ENCODE results near the gene RFX8. TPM values are rescaled to one million over a fixed set of nuclear protein-coding genes. Genes with fewer than 3 reads are reported as not detected.

RFX8 gene
- total and polyA plus RNA-seq, 2 of the 8 experiments (the other 6 are each of a cell fraction or from before 2014, with no cell fraction given): 0.60 to 0.97 TPM

GRCh38 chr2:101400506-101401325 lies 74.2 kb downstream of the RFX8 start:
- 80% methylated on average over 18 of the region's 18 CpGs; no CpG with 5 or more reads in 1 of the 2 experiments for WGBS, 2 experiments (ENCODE audit: extremely low coverage in 1 of 2, insufficient coverage in 1 of 2, insufficient read length in 1 of 2, insufficient replicate concordance in 2 of 2, low coverage in 1 of 2, low lambda C conversion rate in 2 of 2, missing lambda C conversion rate in 1 of 2)
- H3K27ac ChIP-seq (ENCODE audit: low read depth, low read length): no peak overlapping the region
- DNase-seq (ENCODE audit: low read depth in 1 of 2, low spot score in 2 of 2): no peak
- no peak overlapping the region for H3K56ac ChIP-seq (replicated peaks; ENCODE audit: insufficient read length, low read depth, low read length)
- ChIA-PET POLR2A (ENCODE audit: partially characterized antibody) (no interaction called here), CTCF (ENCODE audit: partially characterized antibody) (interaction anchor here (0.8 to 5.4 kb wide), 5 partner anchors 9 to 50 kb away, joined by 3 to 32 read pairs (median 3); partner anchors contain the start of gene CREG2)
- H3K4me1 ChIP-seq (replicated peaks in 1 of 4; ENCODE audit: control insufficient read depth in 3 of 4, insufficient read depth in 4 of 4, low read length in 3 of 4): peaks cover 1 to 7% (median 3%) of the 10 kb centered on the region in 4 experiments; a peak in 4 of 7 replicates
- FAIRE-seq: no peak
- no peak overlapping the region for H2BK15ac ChIP-seq (ENCODE audit: low read length)
- H3K23me2 ChIP-seq (ENCODE audit: low read depth, low read length): no peaks in the 10 kb centered on the region
- no peak overlapping the region for H3K9ac ChIP-seq (replicated peaks in 1 of 4; ENCODE audit: extremely low read depth in 1 of 4, low read depth in 3 of 4, low read length in 3 of 4)
- H4K5ac ChIP-seq (ENCODE audit: insufficient read length, low read depth, low read length): no peak overlapping the region
- no peak overlapping the region for H3K14ac ChIP-seq (ENCODE audit: insufficient read length)
- no peak overlapping the region for H2AFZ ChIP-seq (ENCODE audit: low read length)
- H4K20me1 ChIP-seq (replicated peaks in 1 of 2; ENCODE audit: control insufficient read depth in 1 of 2, insufficient read depth in 2 of 2, low read length in 2 of 2): no peaks in the 10 kb centered on the region
- no peaks in the 10 kb centered on the region for H3K79me1 ChIP-seq (ENCODE audit: low read depth, low read length)
- H4K8ac ChIP-seq (ENCODE audit: extremely low read depth, insufficient read depth, low read length): 0 out of 2 replicates have a peak overlapping the region, but pooled peaks have one; percentile 40
- no peak overlapping the region for H2BK20ac ChIP-seq (ENCODE audit: low read length)
- H2BK120ac ChIP-seq (replicated peaks; ENCODE audit: low read depth, low read length): no peak overlapping the region
- peak overlapping the region; percentile 4; the same call in 1 of the 2 replicates for H2AK5ac ChIP-seq (ENCODE audit: low read depth, low read length)
- H3K27me3 ChIP-seq (replicated peaks in 1 of 4; ENCODE audit: control insufficient read depth in 3 of 4, extremely low read depth in 1 of 4, insufficient read depth in 3 of 4, low read length in 3 of 4): no peaks in the 10 kb centered on the region
- no peak overlapping the region for H2BK5ac ChIP-seq (ENCODE audit: low read depth, low read length)
- no peak overlapping the region for H3K4me2 ChIP-seq (ENCODE audit: insufficient read depth in 1 of 2, low read depth in 2 of 2, low read length in 2 of 2)
- no peak overlapping the region for H3K4ac ChIP-seq (replicated peaks; ENCODE audit: insufficient read length, low read depth, low read length)
- no peaks in the 10 kb centered on the region for H3K79me2 ChIP-seq (ENCODE audit: control insufficient read depth in 1 of 2, insufficient read depth in 2 of 2, low read length in 2 of 2)
- H4K91ac ChIP-seq (replicated peaks; ENCODE audit: insufficient read length, low read length): no peak overlapping the region
- H3K18ac ChIP-seq (ENCODE audit: extremely low read depth, low read length): no peak overlapping the region
- no peak overlapping the region for H3K23ac ChIP-seq (ENCODE audit: insufficient read length)
- no peak overlapping the region for H3K4me3 ChIP-seq (ENCODE audit: extremely low read depth in 1 of 4, insufficient read depth in 2 of 4, low read depth in 3 of 4, low read length in 4 of 4)
- H3K9me3 ChIP-seq (ENCODE audit: insufficient read depth in 2 of 2, low read depth in 1 of 2, low read length in 1 of 2): no peaks in the 10 kb centered on the region
- H2BK12ac ChIP-seq (ENCODE audit: low read depth, low read length): no peak overlapping the region
- no peaks in the 10 kb centered on the region for H3K36me3 ChIP-seq (ENCODE audit: control insufficient read depth in 2 of 4, insufficient read depth in 4 of 4, low read length in 3 of 4)
- no peak for TF ChIP-seq POLR2AphosphoS5 (IDR thresholded peaks at IDR 0.05; ENCODE audit: low read depth, low read length)
- TF ChIP-seq CTCF (IDR thresholded peaks at IDR 0.05; ENCODE audit: control extremely low read depth in 1 of 3, insufficient read depth in 1 of 3, low read depth in 1 of 3, low read length in 3 of 3): no peak
- TF ChIP-seq KDM5A (IDR thresholded peaks at IDR 0.05; ENCODE audit: low read length): no peak
- no peak for TF ChIP-seq EP300 (IDR thresholded peaks at IDR 0.05; ENCODE audit: borderline replicate concordance in 1 of 2, low read depth in 2 of 2, low read length in 2 of 2)
- no peak for TF ChIP-seq CTBP2 (IDR thresholded peaks at IDR 0.05; ENCODE audit: borderline replicate concordance, insufficient read depth, insufficient read length, low read length)
- TF ChIP-seq RNF2 (IDR thresholded peaks at IDR 0.05; ENCODE audit: borderline replicate concordance, low read depth, low read length, missing control alignments, poor library complexity, severe bottlenecking): no peak
- no peak for TF ChIP-seq TAF7 (optimal IDR thresholded peaks at IDR 0.05; ENCODE audit: borderline replicate concordance, low read depth, low read length)
- no peak for TF ChIP-seq POLR2A (IDR thresholded peaks at IDR 0.05; ENCODE audit: control extremely low read depth in 1 of 2, low read depth in 2 of 2, low read length in 2 of 2)
- no peak for TF ChIP-seq CREB1 (IDR thresholded peaks at IDR 0.05)

All from H1 (cell line).